OCI-LY1 (cell line): ENCODE measurements around the gene CHCHD3.
"Not testable (repeated sequence)": the region's sequence is repeated elsewhere in the genome, so short reads cannot be mapped to it uniquely, and the experiment has no call there.

Experiments
- H2AFZ ChIP-seq: fragments of 200-600 bp; sonication (generic), shearing (Covaris generic); 2 replicates; pipeline ENCODE4 v1.6.0; 2014; ENCODE audit warnings: antibody characterized with exemption, mild to moderate bottlenecking, low read length
- H3F3A ChIP-seq: fragments of 200-600 bp; sonication (generic), shearing (Covaris generic); 2 replicates; pipeline ENCODE4 v1.6.0; 2014; ENCODE audit warnings: mild to moderate bottlenecking, antibody characterized with exemption, low read length, moderate library complexity; ENCODE audit not compliant: insufficient read depth
- H3K27ac ChIP-seq: fragments of 200-600 bp; sonication (generic); 2 replicates; pipeline ENCODE4 v1.5.1; 2014; ENCODE audit warnings: low read length, mixed run types, mild to moderate bottlenecking, low read depth; ENCODE audit not compliant: poor library complexity, severe bottlenecking
- H3K27me3 ChIP-seq: fragments of 200-600 bp; sonication (generic); 2 replicates; pipeline ENCODE4 v1.6.0; 2014; ENCODE audit warnings: antibody characterized with exemption, mild to moderate bottlenecking, low read length, moderate library complexity; ENCODE audit not compliant: insufficient read depth
- H3K36me3 ChIP-seq: fragments of 200-600 bp; sonication (generic); 2 replicates; pipeline ENCODE4 v1.6.1; 2014; ENCODE audit warnings: mild to moderate bottlenecking, antibody characterized with exemption, low read length, moderate library complexity, mixed read lengths; ENCODE audit not compliant: insufficient read depth
- H3K4me1 ChIP-seq: fragments of 200-600 bp; sonication (generic); 2 replicates; pipeline ENCODE4 v1.5.1; 2014; ENCODE audit warnings: mild to moderate bottlenecking, low read length, moderate library complexity; ENCODE audit not compliant: insufficient read depth, severe bottlenecking
- H3K4me2 ChIP-seq: fragments of 200-600 bp; sonication (generic), shearing (Covaris generic); 2 replicates; pipeline ENCODE4 v1.6.1; 2014; ENCODE audit warnings: low read length
- H3K4me3 ChIP-seq: fragments of 200-600 bp; sonication (generic); 2 replicates; pipeline ENCODE4 v1.5.1; 2014; ENCODE audit warnings: low read length, low read depth, mild to moderate bottlenecking, mixed read lengths; ENCODE audit not compliant: poor library complexity, severe bottlenecking
- H3K79me2 ChIP-seq: fragments of 200-600 bp; shearing (Covaris generic); 2 replicates; pipeline ENCODE4 v1.6.1; 2016; ENCODE audit warnings: mixed run types, low read length, mixed read lengths; ENCODE audit not compliant: insufficient read depth
- H3K9ac ChIP-seq: fragments of 200-600 bp; sonication (generic), shearing (Covaris generic); 2 replicates; pipeline ENCODE4 v1.6.1; 2014; ENCODE audit warnings: mild to moderate bottlenecking, low read length, mixed read lengths
- H3K9me2 ChIP-seq: fragments of 200-600 bp; sonication (generic), shearing (Covaris generic); 2 replicates; pipeline ENCODE4 v1.6.1; 2014; ENCODE audit warnings: low read depth, mild to moderate bottlenecking, low read length, mixed read lengths
- H3K9me3 ChIP-seq: fragments of 200-600 bp; shearing (Covaris generic); 2 replicates; pipeline ENCODE4 v1.6.1; 2014; ENCODE audit warnings: low read length, mixed read lengths
- H4K20me1 ChIP-seq: fragments of 200-600 bp; sonication (generic), shearing (Covaris generic); 2 replicates; pipeline ENCODE4 v1.6.0; 2016; ENCODE audit warnings: mild to moderate bottlenecking, low read length; ENCODE audit not compliant: insufficient read depth
- EZH2 ChIP-seq: fragments of 200-600 bp; sonication (generic), shearing (Covaris generic); IDR thresholded peaks from 2 replicates; pipeline ENCODE4 v1.8.0; 2017; ENCODE audit warnings: borderline replicate concordance, mixed run types, mild to moderate bottlenecking, antibody characterized with exemption, low read length, moderate library complexity, mixed read lengths
- TF ChIP-seq, protein P1 (sequence below): fragments of 200-600 bp; sonication (generic), shearing (Covaris generic); IDR thresholded peaks from 2 replicates; pipeline ENCODE4 v1.5.1; 2017; ENCODE audit warnings: mild to moderate bottlenecking, antibody characterized with exemption, low read length, moderate library complexity, mixed read lengths

Gene CHCHD3

DNA sequence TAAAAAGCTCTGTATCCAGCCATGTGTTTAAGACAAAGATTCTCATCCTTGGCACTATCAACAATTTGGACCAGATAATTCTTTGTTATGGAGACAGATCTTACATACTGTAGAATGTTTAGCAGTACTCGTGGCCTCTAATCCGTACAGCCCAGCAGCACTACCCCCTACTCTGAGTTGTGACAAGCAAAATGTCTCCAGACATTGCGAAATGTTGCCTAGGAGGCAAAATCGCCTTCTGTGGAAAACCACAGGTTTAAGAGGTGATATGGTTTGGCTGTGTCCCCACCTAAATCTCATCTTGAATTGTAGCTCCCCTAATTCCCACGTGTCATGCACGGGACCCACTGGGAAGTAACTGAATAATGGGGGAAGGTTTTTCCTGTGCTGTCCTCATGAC is 186.7 kb downstream of the CHCHD3 start:
- no peaks in the 10 kb centered on the region for H3K4me1 ChIP-seq
- H3K27me3 ChIP-seq = no peaks in the 10 kb centered on the region
- H3K79me2 ChIP-seq = no peaks in the 10 kb centered on the region
- no peaks in the 10 kb centered on the region for H3F3A ChIP-seq
- no peaks in the 10 kb centered on the region for H3K9me2 ChIP-seq
- H3K36me3 ChIP-seq = peaks cover 31% of the 10 kb centered on the region
- H2AFZ ChIP-seq = no peak overlapping the region
- H3K9ac ChIP-seq = no peak overlapping the region
- TF ChIP-seq EZH2 = no peak
- no peaks in the 10 kb centered on the region for H4K20me1 ChIP-seq
- H3K27ac ChIP-seq = no peak overlapping the region
- H3K4me2 ChIP-seq = no peak overlapping the region
- peaks cover 19% of the 10 kb centered on the region for H3K9me3 ChIP-seq
- H3K4me3 ChIP-seq = no peak overlapping the region

DNA sequence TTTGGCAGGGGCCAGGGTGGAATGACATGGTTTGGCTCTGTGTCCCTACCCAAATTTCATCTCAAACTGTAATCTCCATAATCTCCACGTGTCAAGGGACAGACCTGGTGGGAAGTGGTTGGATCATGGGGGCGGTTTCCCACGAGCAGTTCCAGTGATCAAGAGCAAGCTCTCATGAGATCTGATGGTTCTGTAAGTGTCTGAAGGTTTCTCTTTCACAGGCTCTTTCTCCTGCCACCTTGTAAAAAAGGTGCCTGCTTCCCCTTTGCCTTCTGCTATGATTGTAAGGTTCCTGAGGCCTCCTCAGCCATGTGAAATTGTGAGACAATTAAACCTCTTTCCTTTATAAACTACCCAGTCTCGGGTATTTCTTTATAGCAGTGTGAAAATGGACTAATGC is 188.3 kb downstream of the CHCHD3 start:
- H4K20me1 ChIP-seq = no peaks in the 10 kb centered on the region
- no peaks in the 10 kb centered on the region for H3K9me2 ChIP-seq
- H3K79me2 ChIP-seq = no peaks in the 10 kb centered on the region
- H3K4me2 ChIP-seq = no peak overlapping the region
- no peak overlapping the region for H3K9ac ChIP-seq
- H3K27ac ChIP-seq = no peak overlapping the region
- no peaks in the 10 kb centered on the region for H3F3A ChIP-seq
- H3K9me3 ChIP-seq = peaks cover 19% of the 10 kb centered on the region
- no peak overlapping the region for H2AFZ ChIP-seq
- no peaks in the 10 kb centered on the region for H3K4me1 ChIP-seq
- H3K36me3 ChIP-seq = peaks cover 31% of the 10 kb centered on the region
- no peak overlapping the region for H3K4me3 ChIP-seq
- TF ChIP-seq EZH2 = no peak
- TF ChIP-seq, protein P1, sequence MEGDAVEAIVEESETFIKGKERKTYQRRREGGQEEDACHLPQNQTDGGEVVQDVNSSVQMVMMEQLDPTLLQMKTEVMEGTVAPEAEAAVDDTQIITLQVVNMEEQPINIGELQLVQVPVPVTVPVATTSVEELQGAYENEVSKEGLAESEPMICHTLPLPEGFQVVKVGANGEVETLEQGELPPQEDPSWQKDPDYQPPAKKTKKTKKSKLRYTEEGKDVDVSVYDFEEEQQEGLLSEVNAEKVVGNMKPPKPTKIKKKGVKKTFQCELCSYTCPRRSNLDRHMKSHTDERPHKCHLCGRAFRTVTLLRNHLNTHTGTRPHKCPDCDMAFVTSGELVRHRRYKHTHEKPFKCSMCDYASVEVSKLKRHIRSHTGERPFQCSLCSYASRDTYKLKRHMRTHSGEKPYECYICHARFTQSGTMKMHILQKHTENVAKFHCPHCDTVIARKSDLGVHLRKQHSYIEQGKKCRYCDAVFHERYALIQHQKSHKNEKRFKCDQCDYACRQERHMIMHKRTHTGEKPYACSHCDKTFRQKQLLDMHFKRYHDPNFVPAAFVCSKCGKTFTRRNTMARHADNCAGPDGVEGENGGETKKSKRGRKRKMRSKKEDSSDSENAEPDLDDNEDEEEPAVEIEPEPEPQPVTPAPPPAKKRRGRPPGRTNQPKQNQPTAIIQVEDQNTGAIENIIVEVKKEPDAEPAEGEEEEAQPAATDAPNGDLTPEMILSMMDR = no peak
- no peaks in the 10 kb centered on the region for H3K27me3 ChIP-seq

DNA sequence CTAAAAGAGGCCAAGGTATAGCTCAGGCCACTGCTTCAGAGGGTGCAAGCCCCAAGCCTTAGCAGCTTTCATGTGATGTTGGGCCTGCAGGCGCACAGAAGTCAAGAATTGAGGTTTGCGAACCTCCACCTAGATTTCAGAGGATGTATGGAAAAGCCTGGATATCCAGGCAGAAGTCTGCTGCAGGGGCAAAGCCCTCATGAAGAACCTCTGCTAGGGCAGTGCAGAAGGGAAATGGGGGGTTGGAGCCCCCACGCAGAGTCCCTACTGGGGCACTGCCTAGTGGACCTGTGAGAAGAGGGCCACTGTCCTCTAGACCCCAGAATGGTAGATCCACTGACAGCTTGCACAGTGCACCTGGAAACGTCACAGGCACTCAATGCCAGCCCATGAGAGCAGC is 189.1 kb downstream of the CHCHD3 start:
- H3K9me2 ChIP-seq, H2AFZ ChIP-seq, H3K4me3 ChIP-seq, H3K27me3 ChIP-seq, H3K4me2 ChIP-seq, H3F3A ChIP-seq, H3K27ac ChIP-seq, H3K4me1 ChIP-seq, H3K9ac ChIP-seq, H4K20me1 ChIP-seq, H3K79me2 ChIP-seq: not testable (repeated sequence)
- Histone ChIP-seq H3K9me3 (peaks cover 19% of the 10 kb centered on the region), H3K36me3 (peaks cover 31% of the 10 kb centered on the region)

DNA sequence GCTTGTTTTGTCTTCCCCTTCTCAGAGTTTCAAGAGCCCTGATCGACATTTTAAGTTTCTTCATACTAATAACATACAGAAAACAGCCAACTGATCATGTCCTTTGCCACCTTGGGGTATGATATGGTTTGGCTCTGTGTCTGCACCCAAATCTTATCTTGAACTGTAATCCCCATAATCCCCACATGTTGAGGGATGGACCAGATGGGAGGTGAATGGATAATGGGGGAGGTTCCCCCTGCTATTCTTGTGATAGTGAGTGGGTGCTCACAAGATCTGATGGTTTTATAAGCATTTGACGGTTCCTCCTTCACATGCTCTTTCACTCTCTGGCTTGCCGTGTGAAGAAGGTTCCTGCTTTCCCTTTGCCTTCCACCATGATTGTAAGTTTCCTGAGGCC is 190.3 kb downstream of the CHCHD3 start:
- no peaks in the 10 kb centered on the region for H4K20me1 ChIP-seq
- no peak overlapping the region for H3K4me2 ChIP-seq
- no peak overlapping the region for H3K9ac ChIP-seq
- H3K9me3 ChIP-seq = peaks cover 19% of the 10 kb centered on the region
- no peak overlapping the region for H2AFZ ChIP-seq
- no peaks in the 10 kb centered on the region for H3F3A ChIP-seq
- no peaks in the 10 kb centered on the region for H3K9me2 ChIP-seq
- no peak overlapping the region for H3K4me3 ChIP-seq
- peaks cover 4% of the 10 kb centered on the region; the same call in 1 of the 2 replicates for H3K79me2 ChIP-seq
- no peaks in the 10 kb centered on the region for H3K27me3 ChIP-seq
- TF ChIP-seq EZH2 = no peak
- TF ChIP-seq, protein P1 = no peak
- no peaks in the 10 kb centered on the region for H3K4me1 ChIP-seq
- peaks cover 26% of the 10 kb centered on the region for H3K36me3 ChIP-seq
- H3K27ac ChIP-seq = no peak overlapping the region
